ENCODE data around the gene SYCE1. TPM values are rescaled to one million over a fixed set of nuclear protein-coding genes. Genes with fewer than 3 reads are reported as not detected.

SYCE1 gene
- total RNA-seq (2022; extraction: Qiagen RNA extraction) = not detected in 5 replicates

DNA sequence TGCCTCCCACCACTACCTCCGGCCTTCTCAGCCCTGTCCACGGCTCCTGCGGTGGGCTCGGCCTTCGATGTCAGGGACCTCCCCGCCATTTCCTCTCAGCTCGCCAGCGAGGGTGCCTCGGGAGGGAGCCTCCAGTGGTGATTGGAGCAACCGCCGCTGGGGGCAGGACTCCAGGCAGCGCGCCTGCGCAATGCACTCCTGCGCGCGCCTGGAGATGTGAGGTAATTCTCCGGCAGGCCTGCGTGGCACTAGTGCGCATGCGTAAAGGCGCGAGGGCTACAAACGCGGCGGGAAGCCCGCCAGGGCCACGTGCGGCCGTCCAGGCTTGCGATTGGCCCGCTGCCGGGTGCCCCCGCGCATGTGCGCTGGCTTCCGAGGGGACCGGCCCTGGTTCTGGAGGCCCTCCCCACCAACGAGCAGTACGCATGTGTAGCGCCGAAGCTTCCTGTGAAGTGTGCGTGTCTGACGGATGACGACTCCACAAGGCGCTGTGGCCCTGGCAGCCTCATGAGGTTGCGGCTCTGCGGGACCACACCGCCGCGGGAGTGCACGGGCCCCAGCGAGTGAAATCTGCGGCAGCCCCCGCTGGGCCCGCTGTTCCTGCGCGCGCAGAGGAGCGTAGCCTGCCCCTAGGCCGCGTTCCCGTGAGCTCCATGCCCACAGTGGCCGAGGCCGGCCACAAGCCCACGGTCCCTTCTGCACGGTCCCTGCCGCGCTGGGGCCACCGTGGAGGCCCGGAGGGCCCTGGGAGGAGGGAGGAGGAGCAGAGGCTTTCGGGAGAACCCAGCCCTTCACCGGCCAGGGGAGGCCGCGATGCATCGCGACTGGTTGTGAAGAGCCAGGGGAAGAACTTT lies at the start of gene SYCE1:
SYCE1 (minus strand) TSS at position 143 of the 854 bp plus-strand sequence; CDS start at position 89, 54 bp downstream.

DNA sequence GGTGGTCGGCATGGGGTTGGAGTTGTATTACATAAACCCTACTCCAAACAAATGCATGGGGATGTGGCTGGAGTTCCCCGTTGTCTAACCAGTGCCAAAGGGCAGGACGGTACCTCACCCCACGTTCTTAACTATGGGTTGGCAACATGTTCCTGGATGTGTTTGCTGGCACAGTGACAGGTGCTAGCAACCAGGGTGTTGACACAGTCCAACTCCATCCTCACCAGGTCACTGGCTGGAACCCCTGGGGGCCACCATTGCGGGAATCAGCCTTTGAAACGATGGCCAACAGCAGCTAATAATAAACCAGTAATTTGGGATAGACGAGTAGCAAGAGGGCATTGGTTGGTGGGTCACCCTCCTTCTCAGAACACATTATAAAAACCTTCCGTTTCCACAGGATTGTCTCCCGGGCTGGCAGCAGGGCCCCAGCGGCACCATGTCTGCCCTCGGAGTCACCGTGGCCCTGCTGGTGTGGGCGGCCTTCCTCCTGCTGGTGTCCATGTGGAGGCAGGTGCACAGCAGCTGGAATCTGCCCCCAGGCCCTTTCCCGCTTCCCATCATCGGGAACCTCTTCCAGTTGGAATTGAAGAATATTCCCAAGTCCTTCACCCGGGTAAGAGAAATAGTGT lies 38.3 kb downstream of the SYCE1 start, which contains the start of gene CYP2E1:
CYP2E1 (plus strand) TSS at position 407 of the 632 bp plus-strand sequence; CDS start at position 440, 33 bp downstream.

Other genes with a start within 250 kb of the SYCE1 start
- gene CALY, start 228.7 kb downstream of the SYCE1 start, total RNA-seq (2022; extraction: Qiagen RNA extraction) = 0.45 to 0.71 TPM (median 0.59 TPM) in 5 replicates
- gene PRAP1, start 218.2 kb downstream of the SYCE1 start, total RNA-seq (2022; extraction: Qiagen RNA extraction) = 0.15 TPM in 1 of 5 replicates, not detected in the others
- 13.3 to 17.6 TPM (median 16.0 TPM) in 5 replicates for gene FUOM, start 207.6 kb downstream of the SYCE1 start, total RNA-seq (2022; extraction: Qiagen RNA extraction)
- 130 to 159 TPM (median 145 TPM) in 5 replicates for gene ECHS1, start 192.2 kb downstream of the SYCE1 start, total RNA-seq (2022; extraction: Qiagen RNA extraction)
- gene PAOX, start 186.3 kb downstream of the SYCE1 start, total RNA-seq (2022; extraction: Qiagen RNA extraction) = 1.7 to 2.5 TPM (median 2.1 TPM) in 5 replicates
- gene MTG1, start 171.4 kb downstream of the SYCE1 start, total RNA-seq (2022; extraction: Qiagen RNA extraction) = 41.4 to 53.4 TPM (median 49.7 TPM) in 5 replicates
- 0.22 to 0.54 TPM (median 0.30 TPM) in 5 replicates for gene SPRN, start 141.0 kb downstream of the SYCE1 start, total RNA-seq (2022; extraction: Qiagen RNA extraction)
- gene SCART1, start 111.6 kb downstream of the SYCE1 start, total RNA-seq (2022; extraction: Qiagen RNA extraction) = 0.20 to 0.32 TPM (median 0.22 TPM) in 5 replicates
- 0.16 to 0.29 TPM (median 0.21 TPM) in 4 of 5 replicates, not detected in the other for gene CYP2E1, start 38.2 kb downstream of the SYCE1 start, total RNA-seq (2022; extraction: Qiagen RNA extraction)
- gene FRG2B, start 61.2 kb upstream of the SYCE1 start, total RNA-seq (2022; extraction: Qiagen RNA extraction) = 0.08 to 0.14 TPM (median 0.10 TPM) in 4 of 5 replicates, not detected in the other

All from A549 treated with Hydrocortisone at 1 μM for 4 hours (cell line).